NCI-H460 (cell line): Measurements from ENCODE around the gene ANKRD62. TPM values are rescaled to one million over a fixed set of nuclear protein-coding genes. Genes with fewer than 3 reads are reported as not detected.

Experiments used
- DNase-seq: peaks from one replicate; pipeline ENCODE4 v3.0.0-alpha.2; 2016; ENCODE audit warnings: low read depth; ENCODE audit errors: extremely low read depth
- polyA plus RNA-seq: library from polyadenylated mRNA; depleted of rRNA; stranded (reverse); fragments of >200 nt; gene quantifications from 2 replicates; pipeline ENCODE4 v1.2.3, GENCODE V29; 2014; cell fraction: nucleus; rRNA removed
- total RNA-seq: library from RNA; depleted of rRNA; stranded (reverse); fragments of >200 nt; shearing (Covaris generic); gene quantifications from 2 replicates; pipeline ENCODE4 v1.2.3, GENCODE V29; 2014; rRNA removed

Gene ANKRD62
- total RNA-seq: not detected in 2 replicates
- not detected in 2 replicates for polyA plus RNA-seq

- DNase-seq: no peak
These were observed at the start of gene ANKRD62 for GRCh38 chr18:12093520-12094257. ANKRD62 (plus strand) TSS chr18:12093843; CDS start chr18:12094018, 175 bp downstream.

- no peak for DNase-seq
These were observed 49.1 kb upstream of the ANKRD62 start for GRCh38 chr18:12044591-12044990.

- DNase-seq: no peak
These were observed 47.4 kb upstream of the ANKRD62 start for GRCh38 chr18:12046046-12046750.

GRCh38 chr18:12046751-12047335, 46.8 kb upstream of the ANKRD62 start:
- no peak for DNase-seq

- DNase-seq: no peak
These were observed 45.4 kb upstream of the ANKRD62 start for GRCh38 chr18:12048010-12048826.

- no peak for DNase-seq
These were observed 44.8 kb upstream of the ANKRD62 start for GRCh38 chr18:12048827-12049175.

GRCh38 chr18:12049978-12050811, 43.4 kb upstream of the ANKRD62 start:
- no peak for DNase-seq

- no peak for DNase-seq
These were observed 40.8 kb upstream of the ANKRD62 start for GRCh38 chr18:12052866-12053265.

GRCh38 chr18:12053289-12053688, 40.4 kb upstream of the ANKRD62 start:
- no peak for DNase-seq

- DNase-seq: no peak
These were observed 37.4 kb upstream of the ANKRD62 start for GRCh38 chr18:12056034-12056883.

- DNase-seq: no peak
These were observed 36.7 kb upstream of the ANKRD62 start for GRCh38 chr18:12056884-12057402.

- DNase-seq: no peak
These were observed 36.1 kb upstream of the ANKRD62 start for GRCh38 chr18:12057419-12058039.

- no peak for DNase-seq
These were observed 34.1 kb upstream of the ANKRD62 start for GRCh38 chr18:12059334-12060181.

GRCh38 chr18:12060182-12060870, 33.3 kb upstream of the ANKRD62 start:
- no peak for DNase-seq

GRCh38 chr18:12061685-12062084, 32.0 kb upstream of the ANKRD62 start:
- no peak for DNase-seq

- no peak for DNase-seq
These were observed 30.7 kb upstream of the ANKRD62 start for GRCh38 chr18:12062974-12063373.
